Motor neuron (in vitro differentiated cells): ENCODE measurements around the gene NDUFV3. TPM values are rescaled to one million over a fixed set of nuclear protein-coding genes. Genes with fewer than 3 reads are reported as not detected.
"Not testable (repeated sequence)": the region's sequence is repeated elsewhere in the genome, so short reads cannot be mapped to it uniquely, and the experiment has no call there.

Experiments
- ATAC-seq, 8 experiments: fragments of 200-7000 bp; cut with Tn5 transposase; replicated peaks in 6 of 8; 2 replicates each; pipeline ENCODE4 v1.8.0; 2021; ENCODE audit warnings: mild to moderate bottlenecking in 8 of 8, moderate library complexity in 8 of 8
- H3K27ac ChIP-seq, 2 donors: fragments of 250-450 bp; sonication (Bioruptor Pico); 2 replicates each; pipeline ENCODE4 v1.9.0; 2021; ENCODE audit warnings: antibody characterized with exemption in 2 of 2, mild to moderate bottlenecking in 2 of 2, moderate library complexity in 1 of 2
- H3K4me1 ChIP-seq, 2 donors: fragments of 250-450 bp; sonication (Bioruptor Pico); replicated peaks in 1 of 2; 2 replicates each; pipeline ENCODE4 v1.6.1; 2021; ENCODE audit warnings: antibody characterized with exemption in 2 of 2, mild to moderate bottlenecking in 2 of 2, moderate library complexity in 1 of 2
- H3K4me3 ChIP-seq, 5 donors: fragments of 250-450 bp; sonication (Bioruptor Pico); 2 replicates each; pipeline ENCODE4 v1.9.0; 2021; ENCODE audit warnings: antibody characterized with exemption in 5 of 5, mild to moderate bottlenecking in 5 of 5, moderate library complexity in 4 of 5
- WGBS, 10 experiments: fragments of 450-650 bp; shearing (Covaris generic); methylation state at CpG; one replicate each; pipeline ENCODE4 v1.0.0; 2022; 5-methylcytosine and 5-hydroxymethylcytosine counted together
- in situ Hi-C, 9 experiments: fragments of 400-800 bp; cut with MboI; loops; one replicate each; pipeline ENCODE4 v1.15.0; 2021; ENCODE audit warnings: low sequenced_read_pairs in 9 of 9, low pct_unique_long_range_greater_than_20kb in 2 of 9; ENCODE audit not compliant: unreplicated experiment in 9 of 9
- total RNA-seq, 8 experiments: library from RNA; unstranded; fragments of 300-600 nt; gene quantifications; 2 replicates each; pipeline versions ENCODE4 v1.2.3 to v1.2.4, GENCODE V29; 2022

The NDUFV3 gene
- total RNA-seq, 8 experiments from 2014 or later: 24.5 to 75.1 (median 34.8) TPM

DNA sequence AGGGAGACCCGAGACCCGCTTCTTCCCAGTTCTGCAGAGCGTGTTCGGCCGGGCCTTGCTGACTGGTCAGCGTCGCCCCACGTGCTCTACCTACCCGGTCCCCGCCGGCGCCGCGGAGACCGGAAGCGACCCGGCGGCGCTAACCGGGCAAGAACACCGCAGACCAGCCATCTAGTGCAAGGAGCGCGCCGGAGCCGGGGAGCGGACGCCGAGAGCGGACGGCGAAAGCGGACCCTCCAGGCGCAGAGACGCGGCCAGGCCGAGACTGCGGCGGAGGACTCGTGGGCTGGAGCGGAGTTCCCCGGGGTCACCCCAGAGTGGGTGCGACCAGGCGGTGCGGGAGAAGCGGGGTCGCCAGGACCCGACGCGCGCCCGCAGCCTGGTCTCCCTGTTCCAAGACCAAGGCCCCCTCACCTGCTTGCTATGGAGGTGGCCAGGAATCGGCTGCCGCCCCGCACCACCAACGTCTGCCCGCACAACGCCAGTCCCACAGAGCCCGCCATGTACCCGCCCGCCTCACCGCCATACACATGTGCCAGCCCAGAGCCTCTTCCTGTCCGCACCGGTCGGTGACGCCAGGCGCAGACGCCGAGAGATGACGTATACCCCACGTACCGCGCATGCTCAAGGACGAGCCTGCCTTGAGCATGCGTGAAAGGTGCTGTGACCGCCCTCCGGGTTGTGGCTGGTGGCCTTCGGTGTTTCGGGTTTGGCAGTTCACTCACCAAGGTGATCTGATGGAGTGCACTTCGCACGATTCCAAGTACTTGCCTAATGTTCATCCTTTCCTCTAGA lies 13.9 kb upstream of the NDUFV3 start, which contains the start of gene WDR4:
Gene WDR4, minus strand, starts transcription at position 547 of the 795 bp plus-strand sequence. Its CDS starts 44 bp downstream, at position 503.
- ATAC-seq: peak; percentile 89 to 94 (median 93)
- H3K4me3 ChIP-seq: peak within 1 kb of the TSS; percentile 71 to 95 (median 85)
- in situ Hi-C loops: no loop called here
- 0 to 3% (median 0%) methylated on average over 2 to 32 of the region's 80 CpGs; no CpG with 5 or more reads in 5 of the 10 experiments for WGBS, 10 experiments
- peak within 1 kb of the TSS; percentile 88 to 96 for H3K27ac ChIP-seq
- peaks cover 0 to 12% of the 10 kb centered on the region in 2 donors for H3K4me1 ChIP-seq

DNA sequence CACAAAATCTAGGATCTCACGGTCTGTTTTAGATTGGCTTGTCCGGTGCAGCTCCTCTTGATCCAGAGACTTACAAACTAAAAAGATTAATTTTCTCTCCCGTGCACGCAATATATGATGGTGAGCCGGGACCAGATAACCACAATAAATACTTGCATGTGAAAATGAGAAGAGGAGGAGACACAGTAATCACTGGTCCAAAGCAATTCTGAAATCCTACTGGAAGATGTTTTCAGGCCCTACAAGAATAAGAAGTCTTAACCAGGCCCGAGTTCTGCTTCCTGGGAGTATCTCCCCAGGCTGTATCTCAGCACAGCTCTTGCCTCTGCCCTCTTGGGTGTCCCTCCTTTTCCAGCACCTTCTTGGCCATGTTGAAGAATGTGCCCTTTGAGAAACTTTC lies 12.8 kb upstream of the NDUFV3 start:
- ATAC-seq: no peak
- no peak overlapping the region for H3K27ac ChIP-seq
- WGBS, 10 experiments: 83 to 100% (median 90%) methylated on average over 5 to 6 of the region's 6 CpGs; no CpG with 5 or more reads in 5 of the 10 experiments
- H3K4me3 ChIP-seq: peak overlapping the region; percentile 71 to 95 (median 85)
- in situ Hi-C loops: no loop called here
- H3K4me1 ChIP-seq: peaks cover 0 to 12% of the 10 kb centered on the region in 2 donors

GRCh38 chr21:42883921-42884320 lies 9.2 kb upstream of the NDUFV3 start:
- Histone ChIP-seq H3K4me3 (no peak overlapping the region), H3K4me1 (peaks cover 0 to 3% of the 10 kb centered on the region in 2 donors), H3K27ac (no peak overlapping the region)
- in situ Hi-C loops: no loop called here
- 17 to 100% (median 100%) methylated on average over 1 of the region's 1 CpG; no CpG with 5 or more reads in 2 of the 10 experiments for WGBS, 10 experiments
- ATAC-seq: no peak

DNA sequence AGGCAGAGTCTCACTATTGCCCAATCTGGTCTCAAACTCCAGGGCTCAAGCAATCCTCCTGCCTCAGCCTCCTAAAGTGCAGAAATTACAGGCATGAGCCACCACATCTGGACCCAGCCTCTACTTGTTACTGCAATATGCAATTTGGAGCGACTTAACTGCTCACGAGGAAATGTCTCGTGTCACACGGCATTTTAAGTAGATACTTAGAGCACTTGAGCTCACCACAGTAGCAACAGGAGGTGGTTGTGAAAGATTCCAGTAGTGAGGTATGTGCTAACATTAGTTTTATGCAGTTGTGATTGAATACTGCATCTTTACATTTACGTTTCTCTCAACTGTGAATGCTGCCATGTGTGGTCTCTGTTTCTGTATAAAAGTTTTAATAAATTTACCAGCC lies 5.8 kb upstream of the NDUFV3 start:
- Histone ChIP-seq H3K27ac (no peak overlapping the region), H3K4me3 (no peak overlapping the region), H3K4me1 (peaks cover 2% of the 10 kb centered on the region in 2 donors)
- no peak for ATAC-seq
- in situ Hi-C loops: no loop called here
- 74 to 100% (median 95%) methylated on average over 2 to 5 of the region's 5 CpGs; no CpG with 5 or more reads in 3 of the 10 experiments for WGBS, 10 experiments

- Histone ChIP-seq H3K27ac (peak overlapping the region; percentile 90 to 96), H3K4me3 (peak overlapping the region; percentile 67 to 85 (median 81)), H3K4me1 (peaks cover 4 to 5% of the 10 kb centered on the region in 2 donors)
- in situ Hi-C loops: no loop called here
- peak; percentile 16 to 53 (median 46) for ATAC-seq
- 2 to 82% (median 17%) methylated on average over 2 to 16 of the region's 18 CpGs; no CpG with 5 or more reads in 3 of the 10 experiments for WGBS, 10 experiments
These were observed 553 bp upstream of the NDUFV3 start for GRCh38 chr21:42892582-42892930.

DNA sequence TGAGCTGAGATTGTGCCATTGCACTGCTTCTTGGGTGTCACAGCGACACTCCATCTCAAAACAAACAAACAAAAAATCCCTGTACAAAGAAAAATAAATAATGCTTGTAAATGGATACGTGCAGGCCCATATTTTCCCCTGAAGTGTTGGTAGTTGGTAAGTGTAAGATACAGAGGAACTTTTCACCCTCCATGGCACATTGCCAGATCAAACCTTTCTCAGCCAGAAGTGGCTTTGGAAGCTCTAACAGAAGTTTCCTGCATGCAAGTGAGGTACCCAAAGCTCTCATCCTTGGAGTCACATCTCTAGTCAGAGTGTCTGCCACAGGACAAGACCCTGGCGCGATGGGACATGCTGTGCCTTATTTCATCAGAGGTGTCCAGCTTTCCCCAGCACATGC lies 7.3 kb downstream of the NDUFV3 start:
- in situ Hi-C loops: no loop called here
- 83 to 100% (median 100%) methylated on average over 1 to 4 of the region's 4 CpGs; no CpG with 5 or more reads in 3 of the 10 experiments for WGBS, 10 experiments
- no peak overlapping the region for H3K4me3 ChIP-seq
- H3K4me1 ChIP-seq: no peaks in the 10 kb centered on the region
- no peak overlapping the region for H3K27ac ChIP-seq
- no peak for ATAC-seq

GRCh38 chr21:42903817-42904216 lies 10.7 kb downstream of the NDUFV3 start:
- H3K4me1 ChIP-seq: no peaks in the 10 kb centered on the region
- ATAC-seq: no peak
- no peak overlapping the region for H3K27ac ChIP-seq
- 96 to 100% (median 100%) methylated on average over 2 to 5 of the region's 11 CpGs; no CpG with 5 or more reads in 6 of the 10 experiments for WGBS, 10 experiments
- no peak overlapping the region for H3K4me3 ChIP-seq
- in situ Hi-C loops: no loop called here

DNA sequence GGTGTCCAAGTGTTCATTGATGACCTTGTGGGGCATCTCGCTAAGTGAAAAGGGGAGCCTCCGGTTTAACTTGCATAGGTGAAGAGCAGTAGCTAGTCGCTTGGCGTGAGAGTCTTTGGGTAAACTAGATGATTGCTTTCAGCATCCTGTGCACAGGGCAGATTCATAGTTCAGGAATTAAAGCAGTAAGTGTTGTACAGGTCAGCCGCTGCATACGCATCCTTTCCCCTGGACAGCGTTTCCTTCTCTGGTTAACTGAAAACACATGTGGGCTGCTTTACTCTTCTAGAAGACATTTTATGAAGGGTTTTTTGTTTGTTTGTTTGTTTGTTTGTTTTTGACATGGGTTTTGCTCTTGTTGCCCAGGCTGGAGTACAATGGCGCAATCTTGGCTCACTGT lies 12.1 kb downstream of the NDUFV3 start:
- 65 to 100% (median 96%) methylated on average over 1 to 8 of the region's 8 CpGs; no CpG with 5 or more reads in 1 of the 10 experiments for WGBS, 10 experiments
- ATAC-seq: no peak
- Histone ChIP-seq H3K27ac (no peak overlapping the region), H3K4me1 (no peaks in the 10 kb centered on the region), H3K4me3 (no peak overlapping the region)
- in situ Hi-C loops: no loop called here

DNA sequence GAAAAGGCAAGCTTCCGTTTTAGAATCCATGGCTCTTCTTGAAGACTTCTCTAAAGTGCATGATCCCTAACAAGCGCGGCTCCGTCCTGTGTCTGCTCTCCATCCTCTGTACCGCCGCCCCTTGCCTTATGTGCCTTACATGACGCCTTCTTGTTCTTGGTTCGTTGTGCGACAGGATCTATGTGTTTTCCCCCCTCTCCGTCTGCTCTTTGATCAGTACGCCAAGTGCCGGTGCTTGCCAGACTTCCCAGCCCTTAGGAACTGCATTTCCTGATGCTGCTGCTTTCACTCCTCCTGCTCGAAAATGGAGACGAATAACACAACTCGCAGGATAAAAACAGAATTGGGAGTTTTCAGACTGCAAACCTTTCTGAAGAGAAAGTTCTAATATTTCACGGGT lies 13.1 kb downstream of the NDUFV3 start:
- in situ Hi-C loops: no loop called here
- WGBS, 10 experiments: 87 to 100% (median 98%) methylated on average over 1 to 16 of the region's 16 CpGs; no CpG with 5 or more reads in 2 of the 10 experiments
- no peaks in the 10 kb centered on the region for H3K4me1 ChIP-seq
- H3K4me3 ChIP-seq: no peak overlapping the region
- no peak overlapping the region for H3K27ac ChIP-seq
- no peak for ATAC-seq

DNA sequence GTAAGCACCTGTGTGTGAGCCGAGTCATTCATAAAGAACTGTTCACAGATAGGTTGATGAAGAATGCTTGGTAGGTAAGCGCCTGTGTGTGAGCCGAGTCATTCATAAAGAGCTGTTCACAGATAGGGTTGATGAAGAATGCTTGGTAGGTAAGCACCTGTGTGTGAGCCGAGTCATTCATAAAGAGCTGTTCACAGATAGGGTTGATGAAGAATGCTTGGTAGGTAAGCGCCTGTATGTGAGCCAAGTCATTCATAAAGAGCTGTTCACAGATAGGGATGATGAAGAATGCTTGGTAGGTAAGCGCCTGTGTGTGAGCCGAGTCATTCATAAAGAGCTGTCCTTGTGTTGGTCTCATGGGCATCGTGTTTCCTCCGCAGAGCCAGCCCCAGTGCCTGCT lies 15.4 kb downstream of the NDUFV3 start:
- H3K27ac ChIP-seq, in situ Hi-C loops, H3K4me1 ChIP-seq, ATAC-seq, H3K4me3 ChIP-seq: not testable (repeated sequence)
- WGBS, 10 experiments: 83 to 100% (median 100%) methylated on average over 1 to 8 of the region's 9 CpGs

- in situ Hi-C loops: not testable (repeated sequence)
- WGBS, 10 experiments: 50 to 100% (median 93%) methylated on average over 1 to 6 of the region's 6 CpGs; no CpG with 5 or more reads in 5 of the 10 experiments
These were observed 18.8 kb downstream of the NDUFV3 start for GRCh38 chr21:42911920-42912319.

GRCh38 chr21:42913476-42913875 lies 20.4 kb downstream of the NDUFV3 start:
- Histone ChIP-seq H3K27ac (no peak overlapping the region), H3K4me1 (no peaks in the 10 kb centered on the region), H3K4me3 (no peak overlapping the region)
- in situ Hi-C loops: no loop called here
- WGBS, 10 experiments: 43 to 100% (median 82%) methylated on average over 1 to 4 of the region's 7 CpGs; no CpG with 5 or more reads in 5 of the 10 experiments
- peak in 3 of 8 experiments; percentile 18 to 34 (median 20) for ATAC-seq

More at GRCh38 chr21:42911920-42912319, 18.8 kb downstream of the NDUFV3 start:
- ATAC-seq, H3K4me1 ChIP-seq, H3K27ac ChIP-seq, H3K4me3 ChIP-seq: not testable (repeated sequence)

DNA sequence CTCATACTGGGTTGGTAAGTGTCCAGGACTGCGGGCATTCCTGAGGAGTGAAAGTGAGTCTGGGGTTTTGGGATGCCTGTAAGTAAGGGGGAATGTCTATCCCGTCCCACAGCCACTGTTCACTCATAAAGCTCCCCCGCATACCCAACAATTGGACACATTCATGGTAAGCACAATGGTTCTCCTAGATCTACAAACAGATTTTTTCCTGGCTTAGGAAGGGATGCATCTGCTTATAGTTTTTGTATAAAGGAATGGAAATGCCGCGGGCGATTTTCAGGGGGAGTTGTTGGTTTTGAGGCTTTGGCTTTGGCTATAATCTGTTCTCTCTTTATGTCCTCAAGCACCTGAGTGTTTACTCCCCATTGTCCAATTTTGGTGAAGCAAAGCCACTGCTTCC lies 25.2 kb downstream of the NDUFV3 start:
- Histone ChIP-seq H3K4me3 (no peak overlapping the region), H3K4me1 (no peaks in the 10 kb centered on the region), H3K27ac (no peak overlapping the region)
- 87 to 100% (median 98%) methylated on average over 1 to 5 of the region's 6 CpGs; no CpG with 5 or more reads in 1 of the 10 experiments for WGBS, 10 experiments
- in situ Hi-C loops: no loop called here
- no peak for ATAC-seq
